ENCODE measurements around the gene ADGRV1.

Gene ADGRV1

GRCh38 chr5:90542827-90543519, 15.6 kb upstream of the ADGRV1 start:
- H3K36me3 Mint-ChIP-seq (ENCODE audit: low read depth), result no peaks in the 10 kb centered on the region
- no peak overlapping the region for H3K4me3 Mint-ChIP-seq
- H3K27ac Mint-ChIP-seq, result no peak overlapping the region
- H3K4me1 Mint-ChIP-seq, result no peaks in the 10 kb centered on the region
- DNase-seq (no peak), ATAC-seq (no peak)
- no peaks in the 10 kb centered on the region for H3K9me3 Mint-ChIP-seq
- H3K27me3 Mint-ChIP-seq, result peaks cover 38% of the 10 kb centered on the region

GRCh38 chr5:90545511-90545910, 13.1 kb upstream of the ADGRV1 start:
- no peak for ATAC-seq
- H3K4me3 Mint-ChIP-seq, result no peak overlapping the region
- peaks cover 32% of the 10 kb centered on the region for H3K27me3 Mint-ChIP-seq
- H3K9me3 Mint-ChIP-seq, result no peaks in the 10 kb centered on the region
- no peak for DNase-seq
- no peaks in the 10 kb centered on the region for H3K4me1 Mint-ChIP-seq
- H3K27ac Mint-ChIP-seq, result no peak overlapping the region
- H3K36me3 Mint-ChIP-seq (ENCODE audit: low read depth), result no peaks in the 10 kb centered on the region

- no peaks in the 10 kb centered on the region for H3K4me1 Mint-ChIP-seq
- no peak overlapping the region for H3K27ac Mint-ChIP-seq
- no peak overlapping the region for H3K4me3 Mint-ChIP-seq
- ATAC-seq (no peak), DNase-seq (no peak)
- no peaks in the 10 kb centered on the region for H3K9me3 Mint-ChIP-seq
- H3K36me3 Mint-ChIP-seq (ENCODE audit: low read depth), result no peaks in the 10 kb centered on the region
- peaks cover 32% of the 10 kb centered on the region for H3K27me3 Mint-ChIP-seq
Measured at GRCh38 chr5:90546216-90546837, 12.3 kb upstream of the ADGRV1 start.

GRCh38 chr5:90547072-90547536, 11.5 kb upstream of the ADGRV1 start:
- ATAC-seq (no peak), DNase-seq (no peak)
- Mint-ChIP-seq H3K36me3 (ENCODE audit: low read depth) (no peaks in the 10 kb centered on the region), H3K4me1 (no peaks in the 10 kb centered on the region), H3K4me3 (no peak overlapping the region), H3K27me3 (peaks cover 35% of the 10 kb centered on the region), H3K9me3 (no peaks in the 10 kb centered on the region), H3K27ac (no peak overlapping the region)

- DNase-seq, result no peak
Measured at GRCh38 chr5:90548069-90548593, 10.5 kb upstream of the ADGRV1 start.

GRCh38 chr5:90549223-90549622, 9.4 kb upstream of the ADGRV1 start:
- Mint-ChIP-seq H3K36me3 (ENCODE audit: low read depth) (no peaks in the 10 kb centered on the region), H3K9me3 (no peaks in the 10 kb centered on the region), H3K27ac (no peak overlapping the region), H3K27me3 (peaks cover 34% of the 10 kb centered on the region), H3K4me1 (no peaks in the 10 kb centered on the region), H3K4me3 (no peak overlapping the region)
- ATAC-seq (no peak), DNase-seq (no peak)

More at GRCh38 chr5:90548069-90548593, 10.5 kb upstream of the ADGRV1 start:
- Mint-ChIP-seq H3K27me3 (peaks cover 39% of the 10 kb centered on the region), H3K4me1 (no peaks in the 10 kb centered on the region), H3K9me3 (no peaks in the 10 kb centered on the region), H3K27ac (no peak overlapping the region), H3K36me3 (ENCODE audit: low read depth) (no peaks in the 10 kb centered on the region), H3K4me3 (no peak overlapping the region)
- ATAC-seq, result no peak

- H3K27me3 Mint-ChIP-seq, result peaks cover 34% of the 10 kb centered on the region
- H3K27ac Mint-ChIP-seq, result no peak overlapping the region
- H3K36me3 Mint-ChIP-seq (ENCODE audit: low read depth), result no peaks in the 10 kb centered on the region
- DNase-seq (no peak), ATAC-seq (no peak)
- no peaks in the 10 kb centered on the region for H3K9me3 Mint-ChIP-seq
- no peak overlapping the region for H3K4me3 Mint-ChIP-seq
- no peaks in the 10 kb centered on the region for H3K4me1 Mint-ChIP-seq
Measured at GRCh38 chr5:90549729-90550275, 8.8 kb upstream of the ADGRV1 start.

GRCh38 chr5:90550963-90551362, 7.6 kb upstream of the ADGRV1 start:
- H3K4me1 Mint-ChIP-seq, result no peaks in the 10 kb centered on the region
- H3K4me3 Mint-ChIP-seq, result no peak overlapping the region
- no peak for ATAC-seq
- no peak overlapping the region for H3K27ac Mint-ChIP-seq
- H3K36me3 Mint-ChIP-seq (ENCODE audit: low read depth), result no peaks in the 10 kb centered on the region
- H3K27me3 Mint-ChIP-seq, result peaks cover 34% of the 10 kb centered on the region
- no peak for DNase-seq
- H3K9me3 Mint-ChIP-seq, result no peaks in the 10 kb centered on the region

GRCh38 chr5:90551376-90551775, 7.2 kb upstream of the ADGRV1 start:
- Mint-ChIP-seq H3K36me3 (ENCODE audit: low read depth) (no peaks in the 10 kb centered on the region), H3K4me1 (no peaks in the 10 kb centered on the region), H3K9me3 (no peaks in the 10 kb centered on the region), H3K27ac (no peak overlapping the region), H3K4me3 (no peak overlapping the region), H3K27me3 (peaks cover 36% of the 10 kb centered on the region)
- ATAC-seq, result no peak
- DNase-seq, result no peak

- peaks cover 4% of the 10 kb centered on the region for H3K4me1 Mint-ChIP-seq
- H3K4me3 Mint-ChIP-seq, result no peak overlapping the region
- H3K36me3 Mint-ChIP-seq (ENCODE audit: low read depth), result no peaks in the 10 kb centered on the region
- ATAC-seq, result no peak
- no peak overlapping the region for H3K27ac Mint-ChIP-seq
- DNase-seq, result no peak
- no peaks in the 10 kb centered on the region for H3K9me3 Mint-ChIP-seq
- H3K27me3 Mint-ChIP-seq, result peaks cover 48% of the 10 kb centered on the region
Measured at GRCh38 chr5:90553711-90554110, 4.9 kb upstream of the ADGRV1 start.

GRCh38 chr5:90554358-90555006, 4.1 kb upstream of the ADGRV1 start:
- Mint-ChIP-seq H3K9me3 (no peaks in the 10 kb centered on the region), H3K27me3 (peaks cover 52% of the 10 kb centered on the region), H3K36me3 (ENCODE audit: low read depth) (no peaks in the 10 kb centered on the region), H3K4me1 (peaks cover 8% of the 10 kb centered on the region), H3K4me3 (no peak overlapping the region), H3K27ac (no peak overlapping the region)
- no peak for DNase-seq
- no peak for ATAC-seq

GRCh38 chr5:90555666-90556065, 2.9 kb upstream of the ADGRV1 start:
- H3K27me3 Mint-ChIP-seq, result peaks cover 62% of the 10 kb centered on the region
- no peak for DNase-seq

GRCh38 chr5:90557391-90557790, 1.2 kb upstream of the ADGRV1 start:
- H3K27ac Mint-ChIP-seq, result no peak overlapping the region
- H3K4me3 Mint-ChIP-seq, result no peak overlapping the region
- H3K36me3 Mint-ChIP-seq (ENCODE audit: low read depth), result no peaks in the 10 kb centered on the region
- H3K9me3 Mint-ChIP-seq, result no peaks in the 10 kb centered on the region
- peaks cover 59% of the 10 kb centered on the region for H3K27me3 Mint-ChIP-seq
- no peak for DNase-seq
- peaks cover 8% of the 10 kb centered on the region for H3K4me1 Mint-ChIP-seq
- no peak for ATAC-seq

More at GRCh38 chr5:90555666-90556065, 2.9 kb upstream of the ADGRV1 start:
- peaks cover 8% of the 10 kb centered on the region for H3K4me1 Mint-ChIP-seq
- no peaks in the 10 kb centered on the region for H3K9me3 Mint-ChIP-seq
- ATAC-seq, result no peak
- H3K27ac Mint-ChIP-seq, result no peak overlapping the region
- no peaks in the 10 kb centered on the region for H3K36me3 Mint-ChIP-seq (ENCODE audit: low read depth)
- H3K4me3 Mint-ChIP-seq, result no peak overlapping the region

GRCh38 chr5:90557871-90558270, 726 bp upstream of the ADGRV1 start:
- H3K9me3 Mint-ChIP-seq, result no peaks in the 10 kb centered on the region
- H3K27me3 Mint-ChIP-seq, result peaks cover 59% of the 10 kb centered on the region
- no peak for DNase-seq
- H3K4me1 Mint-ChIP-seq, result peaks cover 8% of the 10 kb centered on the region
- H3K4me3 Mint-ChIP-seq, result peak overlapping the region; percentile 49
- H3K27ac Mint-ChIP-seq, result no peak overlapping the region
- no peak for ATAC-seq
- no peaks in the 10 kb centered on the region for H3K36me3 Mint-ChIP-seq (ENCODE audit: low read depth)

- DNase-seq (no peak), ATAC-seq (no peak)
- Mint-ChIP-seq H3K27ac (no peak overlapping the region), H3K36me3 (ENCODE audit: low read depth) (no peaks in the 10 kb centered on the region), H3K27me3 (peaks cover 57% of the 10 kb centered on the region), H3K4me3 (no peak overlapping the region), H3K9me3 (no peaks in the 10 kb centered on the region), H3K4me1 (peaks cover 8% of the 10 kb centered on the region)
Measured at GRCh38 chr5:90560771-90561170, 2.2 kb downstream of the ADGRV1 start.
